Neural crest cell (in vitro differentiated cells): ENCODE measurements around the gene PLEKHM1. TPM values are rescaled to one million over a fixed set of nuclear protein-coding genes. Genes with fewer than 3 reads are reported as not detected.

Source experiments
- DNase-seq: peaks from one replicate; pipeline ENCODE4 v3.0.0; 2021; ENCODE audit warnings: low read depth, mixed read lengths, low spot score
- H3K27ac Mint-ChIP-seq: one replicate; pipeline ENCODE4 v1.8.0; 2021; ENCODE audit warnings: mild to moderate bottlenecking, mixed read lengths; ENCODE audit not compliant: unreplicated experiment
- H3K27me3 Mint-ChIP-seq: 2 replicates; pipeline ENCODE4 v1.8.0; 2021; ENCODE audit warnings: low read depth, mild to moderate bottlenecking, mixed read lengths
- H3K36me3 Mint-ChIP-seq: 2 replicates; pipeline ENCODE4 v1.8.0; 2021; ENCODE audit warnings: low read depth, mild to moderate bottlenecking, mixed read lengths
- H3K4me1 Mint-ChIP-seq: 2 replicates; pipeline ENCODE4 v1.8.0; 2021; ENCODE audit warnings: mixed read lengths
- H3K4me3 Mint-ChIP-seq: one replicate; pipeline ENCODE4 v1.8.0; 2021; ENCODE audit warnings: mild to moderate bottlenecking, mixed read lengths
- H3K9me3 Mint-ChIP-seq: 2 replicates; pipeline ENCODE4 v1.8.0; 2021; ENCODE audit warnings: mixed read lengths
- CTCF ChIP-seq: fragments of 200-600 bp; sonication (generic); conservative IDR thresholded peaks from 2 replicates; pipeline ENCODE4 v1.5.0; 2021; ENCODE audit warnings: antibody characterized with exemption, mild to moderate bottlenecking
- total RNA-seq: library from RNA; stranded (reverse); gene quantifications from 2 replicates; pipeline ENCODE4 v1.2.1, GENCODE V29; 2021

The PLEKHM1 gene
- total RNA-seq, 1 donor from 2014 or later = 19.5 TPM

- H3K9me3 Mint-ChIP-seq = no peaks in the 10 kb centered on the region
Measured at GRCh38 chr17:45429339-45430005, 61.0 kb downstream of the PLEKHM1 start.

GRCh38 chr17:45428931-45429338 lies 61.6 kb downstream of the PLEKHM1 start:
- no peak for TF ChIP-seq CTCF
- DNase-seq = no peak
- H3K27me3 Mint-ChIP-seq = peaks cover 81% of the 10 kb centered on the region
- no peaks in the 10 kb centered on the region for H3K9me3 Mint-ChIP-seq
- peaks cover 18% of the 10 kb centered on the region for H3K4me1 Mint-ChIP-seq
- peak overlapping the region; percentile 27 for H3K4me3 Mint-ChIP-seq
- H3K36me3 Mint-ChIP-seq = no peaks in the 10 kb centered on the region
- no peak overlapping the region for H3K27ac Mint-ChIP-seq

More at GRCh38 chr17:45429339-45430005, 61.0 kb downstream of the PLEKHM1 start:
- DNase-seq = no peak
- peaks cover 83% of the 10 kb centered on the region for H3K27me3 Mint-ChIP-seq
- no peak for TF ChIP-seq CTCF
- no peak overlapping the region for H3K27ac Mint-ChIP-seq
- H3K4me3 Mint-ChIP-seq = peak overlapping the region; percentile 27
- H3K36me3 Mint-ChIP-seq = no peaks in the 10 kb centered on the region
- peaks cover 18% of the 10 kb centered on the region for H3K4me1 Mint-ChIP-seq

- TF ChIP-seq CTCF = peak; percentile 99
- DNase-seq = peak; percentile 83
- peaks cover 18% of the 10 kb centered on the region for H3K4me1 Mint-ChIP-seq
- H3K9me3 Mint-ChIP-seq = no peaks in the 10 kb centered on the region
- peak overlapping the region; percentile 50 for H3K4me3 Mint-ChIP-seq
- H3K27ac Mint-ChIP-seq = no peak overlapping the region
- no peaks in the 10 kb centered on the region for H3K36me3 Mint-ChIP-seq
- H3K27me3 Mint-ChIP-seq = peaks cover 76% of the 10 kb centered on the region
Measured at GRCh38 chr17:45428050-45428617, 62.4 kb downstream of the PLEKHM1 start.

GRCh38 chr17:45427181-45427835 lies 63.2 kb downstream of the PLEKHM1 start:
- peaks cover 18% of the 10 kb centered on the region for H3K4me1 Mint-ChIP-seq
- no peaks in the 10 kb centered on the region for H3K36me3 Mint-ChIP-seq
- peaks cover 73% of the 10 kb centered on the region for H3K27me3 Mint-ChIP-seq
- H3K27ac Mint-ChIP-seq = no peak overlapping the region
- no peak for DNase-seq
- no peak for TF ChIP-seq CTCF
- no peaks in the 10 kb centered on the region for H3K9me3 Mint-ChIP-seq
- no peak overlapping the region for H3K4me3 Mint-ChIP-seq

- Mint-ChIP-seq H3K4me1 (peaks cover 18% of the 10 kb centered on the region), H3K27ac (no peak overlapping the region), H3K36me3 (no peaks in the 10 kb centered on the region), H3K4me3 (no peak overlapping the region), H3K27me3 (peaks cover 70% of the 10 kb centered on the region), H3K9me3 (no peaks in the 10 kb centered on the region)
- TF ChIP-seq CTCF = no peak
- no peak for DNase-seq
Measured at GRCh38 chr17:45426561-45426960, 64.0 kb downstream of the PLEKHM1 start.
